Erythroblast (primary cell): ENCODE data around the gene LRRC3B.

ENCODE experiments used
- GATA1 ChIP-seq: IDR thresholded peaks from 2 replicates; pipeline ENCODE4 v1.6.1; 2011; ENCODE audit warnings: low read depth, mild to moderate bottlenecking, control low read depth, low read length, moderate library complexity
- POLR2A ChIP-seq: IDR thresholded peaks from 2 replicates; pipeline ENCODE4 v1.6.1; 2011; ENCODE audit warnings: mild to moderate bottlenecking, low read length

GRCh38 chr3:26624209-26624765 lies 1.7 kb downstream of the LRRC3B start:
- TF ChIP-seq POLR2A (no peak), GATA1 (no peak)
